DND-41 (cell line): Measurements from ENCODE around the gene REEP2.

Experiments
- ATAC-seq: fragments of 200-7000 bp; cut with Tn5 transposase; 3 replicates; pipeline ENCODE4 v1.9.1; 2021; ENCODE audit warnings: low read depth; ENCODE audit not compliant: insufficient read depth
- DNase-seq: peaks from one replicate; pipeline ENCODE4 v3.0.0-alpha.2; 2020
- H2AFZ ChIP-seq: 2 replicates; pipeline ENCODE4 v1.6.0; 2012; ENCODE audit warnings: low read depth, low read length
- H3K27ac ChIP-seq: 2 replicates; pipeline ENCODE4 v1.5.1; 2012; ENCODE audit warnings: low read length, inconsistent platforms
- H3K27me3 ChIP-seq: fragments of 200-600 bp; sonication (generic); 2 replicates; pipeline ENCODE4 v1.6.0; 2012; ENCODE audit warnings: low read length, mild to moderate bottlenecking, inconsistent platforms; ENCODE audit not compliant: insufficient read depth, poor library complexity
- H3K36me3 ChIP-seq: 2 replicates; pipeline ENCODE4 v1.5.1; 2012; ENCODE audit warnings: low read length, inconsistent platforms; ENCODE audit not compliant: insufficient read depth
- H3K4me1 ChIP-seq: 2 replicates; pipeline ENCODE4 v1.5.1; 2012; ENCODE audit warnings: mild to moderate bottlenecking, low read length; ENCODE audit not compliant: insufficient read depth
- H3K4me2 ChIP-seq: 2 replicates; pipeline ENCODE4 v1.6.0; 2012; ENCODE audit warnings: mild to moderate bottlenecking, moderate library complexity, low read length, inconsistent platforms; ENCODE audit not compliant: insufficient read depth
- H3K4me3 ChIP-seq, 2 experiments: fragments of 200-600 bp in 1 of 2; shearing (Covaris generic) in 1 of 2; 2 replicates each; pipeline ENCODE4 v1.5.1; 2012 to 2016; ENCODE audit warnings: inconsistent platforms in 2 of 2, low read length in 2 of 2, mild to moderate bottlenecking in 2 of 2, low read depth in 1 of 2, moderate library complexity in 1 of 2
- H3K79me2 ChIP-seq: 2 replicates; pipeline ENCODE4 v1.6.0; 2012; ENCODE audit warnings: low read length, inconsistent platforms; ENCODE audit not compliant: insufficient read depth
- H3K9ac ChIP-seq: 2 replicates; pipeline ENCODE4 v1.6.0; 2012; ENCODE audit warnings: low read depth, mild to moderate bottlenecking, inconsistent platforms, low read length, moderate library complexity
- H3K9me3 ChIP-seq: 2 replicates; pipeline ENCODE4 v1.5.1; 2012; ENCODE audit warnings: low read length, moderate library complexity, mild to moderate bottlenecking, inconsistent platforms; ENCODE audit not compliant: insufficient read depth, severe bottlenecking
- H4K20me1 ChIP-seq: 2 replicates; pipeline ENCODE4 v1.6.0; 2012; ENCODE audit warnings: low read length; ENCODE audit not compliant: insufficient read depth
- CTCF ChIP-seq: IDR thresholded peaks from 2 replicates; pipeline ENCODE4 v1.5.1; 2012; ENCODE audit warnings: borderline replicate concordance, low read length, moderate library complexity, mild to moderate bottlenecking; ENCODE audit not compliant: poor library complexity, severe bottlenecking; ENCODE audit errors: extremely low read depth
- EZH2 ChIP-seq: IDR thresholded peaks from 3 replicates; pipeline ENCODE4 v1.6.1; 2012; ENCODE audit warnings: borderline replicate concordance, low read depth, mild to moderate bottlenecking, moderate library complexity, low read length, inconsistent platforms; ENCODE audit not compliant: severe bottlenecking

Gene REEP2

GRCh38 chr5:138453590-138453989 is 14.7 kb downstream of the REEP2 start:
- H3K4me1 ChIP-seq = peaks cover 8% of the 10 kb centered on the region
- DNase-seq (no peak), ATAC-seq (no peak)
- H3K4me2 ChIP-seq = no peak overlapping the region
- no peak overlapping the region for H3K9ac ChIP-seq
- H3K27ac ChIP-seq = no peak overlapping the region
- H3K27me3 ChIP-seq = peaks cover 5% of the 10 kb centered on the region
- H4K20me1 ChIP-seq = no peaks in the 10 kb centered on the region
- H3K79me2 ChIP-seq = no peaks in the 10 kb centered on the region
- no peaks in the 10 kb centered on the region for H3K9me3 ChIP-seq
- no peak overlapping the region for H3K4me3 ChIP-seq
- no peaks in the 10 kb centered on the region for H3K36me3 ChIP-seq
- no peak overlapping the region for H2AFZ ChIP-seq
- TF ChIP-seq EZH2 = no peak
- no peak for TF ChIP-seq CTCF

- DNase-seq (no peak), ATAC-seq (no peak)
- no peaks in the 10 kb centered on the region for H4K20me1 ChIP-seq
- H3K27ac ChIP-seq = no peak overlapping the region
- H2AFZ ChIP-seq = no peak overlapping the region
- TF ChIP-seq EZH2 = no peak
- TF ChIP-seq CTCF = no peak
- H3K27me3 ChIP-seq = peaks cover 5% of the 10 kb centered on the region
- no peaks in the 10 kb centered on the region for H3K36me3 ChIP-seq
- H3K4me2 ChIP-seq = no peak overlapping the region
- no peaks in the 10 kb centered on the region for H3K79me2 ChIP-seq
- H3K9me3 ChIP-seq = no peaks in the 10 kb centered on the region
- H3K4me1 ChIP-seq = peaks cover 8% of the 10 kb centered on the region
- no peak overlapping the region for H3K4me3 ChIP-seq
- H3K9ac ChIP-seq = no peak overlapping the region
These were observed 15.3 kb downstream of the REEP2 start for GRCh38 chr5:138454121-138454520.

DNA sequence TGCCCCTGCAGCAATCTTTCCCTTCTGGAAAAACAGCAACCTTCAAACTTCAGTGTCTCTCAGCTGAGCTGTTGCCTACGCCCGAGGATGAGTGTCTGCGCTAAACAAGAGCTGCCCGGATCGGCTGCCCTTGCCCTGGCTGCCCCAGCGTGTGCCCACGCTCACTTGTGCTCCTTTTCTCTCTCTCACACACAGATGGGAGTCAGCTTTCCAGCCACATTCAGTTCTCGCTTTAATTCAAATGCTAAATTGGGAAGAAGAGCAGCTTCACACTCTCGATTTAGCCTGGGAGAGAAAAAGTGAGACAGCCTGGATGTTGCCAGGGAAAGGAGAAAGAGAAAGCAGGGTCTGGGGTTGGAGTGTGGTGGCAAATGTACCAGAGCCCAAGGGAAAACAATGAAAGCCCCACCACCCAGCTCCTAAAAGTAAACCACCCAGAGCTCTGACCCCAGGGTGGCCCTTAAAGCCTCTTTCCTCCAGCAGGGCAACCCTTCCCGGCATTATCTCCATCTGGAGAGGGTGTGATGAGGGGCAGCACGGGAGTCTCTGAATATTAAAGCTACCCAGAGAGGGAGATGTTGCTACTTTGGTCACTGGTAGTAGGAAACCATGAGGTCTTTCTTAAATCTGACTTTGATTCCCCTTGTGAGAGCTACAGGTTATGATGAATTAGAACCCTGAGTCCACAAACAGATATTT is 16.5 kb downstream of the REEP2 start:
- no peak overlapping the region for H3K9ac ChIP-seq
- ATAC-seq = no peak

More for the DNA sequence above, 16.5 kb downstream of the REEP2 start:
- H3K4me1 ChIP-seq = 0 out of 2 replicates have a peak, but pooled peaks cover 3% of the 10 kb centered on the region
- no peaks in the 10 kb centered on the region for H3K9me3 ChIP-seq
- H3K4me2 ChIP-seq = no peak overlapping the region
- no peak overlapping the region for H3K4me3 ChIP-seq
- peaks cover 5% of the 10 kb centered on the region for H3K27me3 ChIP-seq
- TF ChIP-seq CTCF = no peak
- TF ChIP-seq EZH2 = no peak
- no peaks in the 10 kb centered on the region for H4K20me1 ChIP-seq
- H3K36me3 ChIP-seq = no peaks in the 10 kb centered on the region
- H3K27ac ChIP-seq = no peak overlapping the region
- H2AFZ ChIP-seq = no peak overlapping the region
- DNase-seq = no peak
- no peaks in the 10 kb centered on the region for H3K79me2 ChIP-seq
